Central memory CD8-positive, alpha-beta T cell (primary cell): ENCODE results near the gene EEF1AKMT1.
"Not testable (repeated sequence)": the region's sequence is repeated elsewhere in the genome, so short reads cannot be mapped to it uniquely, and the experiment has no call there.

Experiments
- ATAC-seq: fragments of 150-1000 bp; cut with Tn5 transposase; replicated peaks from 2 replicates; pipeline ENCODE4 v1.10.0; 2022; ENCODE audit warnings: mild to moderate bottlenecking, moderate FRiP score, moderate number of reproducible peaks; ENCODE audit not compliant: poor library complexity, severe bottlenecking; ENCODE audit errors: extremely low read depth
- DNase-seq, 2 donors: peaks; one replicate each; pipeline ENCODE4 v3.0.0; 2021; ENCODE audit warnings: low spot score in 2 of 2
- H3K27ac Mint-ChIP-seq: one replicate; pipeline ENCODE4 v1.8.0; 2022; ENCODE audit warnings: low read depth, mild to moderate bottlenecking, moderate library complexity, mixed read lengths
- H3K27me3 Mint-ChIP-seq: one replicate; pipeline ENCODE4 v1.8.0; 2022; ENCODE audit warnings: mixed read lengths
- H3K36me3 Mint-ChIP-seq: one replicate; pipeline ENCODE4 v1.8.0; 2022; ENCODE audit warnings: mild to moderate bottlenecking, moderate library complexity, mixed read lengths; ENCODE audit not compliant: insufficient read depth
- H3K4me1 Mint-ChIP-seq: one replicate; pipeline ENCODE4 v1.8.0; 2022; ENCODE audit warnings: mixed read lengths
- H3K4me3 Mint-ChIP-seq: one replicate; pipeline ENCODE4 v1.8.0; 2022; ENCODE audit warnings: mild to moderate bottlenecking, moderate library complexity, mixed read lengths
- H3K9me3 Mint-ChIP-seq: one replicate; pipeline ENCODE4 v1.8.0; 2022; ENCODE audit warnings: mixed read lengths

The EEF1AKMT1 gene

GRCh38 chr13:20769834-20770233 is 3.9 kb downstream of the EEF1AKMT1 start:
- Mint-ChIP-seq H3K4me1 (peaks cover 31% of the 10 kb centered on the region), H3K4me3 (no peak overlapping the region), H3K27me3 (no peaks in the 10 kb centered on the region), H3K9me3 (peaks cover 15% of the 10 kb centered on the region), H3K36me3 (peaks cover 20% of the 10 kb centered on the region), H3K27ac (peak overlapping the region; percentile 45)
- DNase-seq (no peak), ATAC-seq (no peak)

- Mint-ChIP-seq H3K4me1 (peaks cover 31% of the 10 kb centered on the region), H3K36me3 (peaks cover 18% of the 10 kb centered on the region), H3K9me3 (peaks cover 15% of the 10 kb centered on the region), H3K27ac (no peak overlapping the region), H3K27me3 (no peaks in the 10 kb centered on the region), H3K4me3 (no peak overlapping the region)
- ATAC-seq = no peak
- DNase-seq = no peak
Observed at GRCh38 chr13:20769091-20769490, 4.7 kb downstream of the EEF1AKMT1 start.

- Mint-ChIP-seq H3K36me3 (peaks cover 7% of the 10 kb centered on the region), H3K9me3 (peaks cover 15% of the 10 kb centered on the region), H3K27ac (no peak overlapping the region), H3K4me1 (peaks cover 14% of the 10 kb centered on the region), H3K4me3 (no peak overlapping the region), H3K27me3 (no peaks in the 10 kb centered on the region)
- DNase-seq (no peak), ATAC-seq (no peak)
Observed at GRCh38 chr13:20767309-20767943, 6.3 kb downstream of the EEF1AKMT1 start.

- Mint-ChIP-seq H3K36me3 (peaks cover 4% of the 10 kb centered on the region), H3K27ac (no peak overlapping the region), H3K27me3 (no peaks in the 10 kb centered on the region), H3K4me1 (no peaks in the 10 kb centered on the region), H3K4me3 (no peak overlapping the region), H3K9me3 (no peaks in the 10 kb centered on the region)
- DNase-seq (no peak), ATAC-seq (no peak)
Observed at GRCh38 chr13:20760872-20761271, 12.9 kb downstream of the EEF1AKMT1 start.

GRCh38 chr13:20754009-20754408 is 19.8 kb downstream of the EEF1AKMT1 start:
- ATAC-seq = no peak
- DNase-seq = no peak
- Mint-ChIP-seq H3K27me3 (no peaks in the 10 kb centered on the region), H3K27ac (no peak overlapping the region), H3K4me3 (no peak overlapping the region), H3K4me1 (no peaks in the 10 kb centered on the region), H3K9me3 (peaks cover 21% of the 10 kb centered on the region), H3K36me3 (peaks cover 4% of the 10 kb centered on the region)

- no peaks in the 10 kb centered on the region for H3K36me3 Mint-ChIP-seq
- H3K4me3 Mint-ChIP-seq = no peak overlapping the region
- peaks cover 33% of the 10 kb centered on the region for H3K9me3 Mint-ChIP-seq
- H3K27ac Mint-ChIP-seq = no peak overlapping the region
- H3K4me1 Mint-ChIP-seq = no peaks in the 10 kb centered on the region
- DNase-seq = no peak
- no peaks in the 10 kb centered on the region for H3K27me3 Mint-ChIP-seq
- no peak for ATAC-seq
Observed at GRCh38 chr13:20749377-20749776, 24.4 kb downstream of the EEF1AKMT1 start.

GRCh38 chr13:20743830-20744404 is 29.8 kb downstream of the EEF1AKMT1 start:
- not testable (repeated sequence) for H3K36me3 Mint-ChIP-seq

GRCh38 chr13:20740021-20740420 is 33.7 kb downstream of the EEF1AKMT1 start:
- ATAC-seq = no peak
- no peaks in the 10 kb centered on the region for H3K27me3 Mint-ChIP-seq
- H3K9me3 Mint-ChIP-seq = no peaks in the 10 kb centered on the region
- H3K4me3 Mint-ChIP-seq = no peak overlapping the region
- no peak overlapping the region for H3K27ac Mint-ChIP-seq
- H3K4me1 Mint-ChIP-seq = no peaks in the 10 kb centered on the region
- no peaks in the 10 kb centered on the region for H3K36me3 Mint-ChIP-seq
- DNase-seq = no peak

More at GRCh38 chr13:20743830-20744404, 29.8 kb downstream of the EEF1AKMT1 start:
- peaks cover 11% of the 10 kb centered on the region for H3K9me3 Mint-ChIP-seq
- ATAC-seq, H3K4me1 Mint-ChIP-seq, H3K4me3 Mint-ChIP-seq, H3K27me3 Mint-ChIP-seq, DNase-seq, H3K27ac Mint-ChIP-seq: not testable (repeated sequence)

GRCh38 chr13:20738616-20739015 is 35.1 kb downstream of the EEF1AKMT1 start:
- Mint-ChIP-seq H3K27me3 (no peaks in the 10 kb centered on the region), H3K9me3 (no peaks in the 10 kb centered on the region), H3K4me3 (no peak overlapping the region), H3K36me3 (no peaks in the 10 kb centered on the region), H3K27ac (no peak overlapping the region), H3K4me1 (no peaks in the 10 kb centered on the region)
- ATAC-seq (no peak), DNase-seq (no peak)

- Mint-ChIP-seq H3K4me1 (no peaks in the 10 kb centered on the region), H3K27me3 (no peaks in the 10 kb centered on the region), H3K36me3 (no peaks in the 10 kb centered on the region), H3K27ac (no peak overlapping the region), H3K9me3 (no peaks in the 10 kb centered on the region), H3K4me3 (no peak overlapping the region)
- DNase-seq (no peak), ATAC-seq (no peak)
Observed at GRCh38 chr13:20729633-20730585, 43.9 kb downstream of the EEF1AKMT1 start.

GRCh38 chr13:20728579-20729311 is 45.0 kb downstream of the EEF1AKMT1 start:
- Mint-ChIP-seq H3K4me1 (no peaks in the 10 kb centered on the region), H3K9me3 (no peaks in the 10 kb centered on the region), H3K36me3 (no peaks in the 10 kb centered on the region), H3K4me3 (no peak overlapping the region), H3K27ac (no peak overlapping the region), H3K27me3 (no peaks in the 10 kb centered on the region)
- ATAC-seq (no peak), DNase-seq (no peak)

- H3K4me3 Mint-ChIP-seq = no peak overlapping the region
- H3K36me3 Mint-ChIP-seq = no peaks in the 10 kb centered on the region
- no peaks in the 10 kb centered on the region for H3K9me3 Mint-ChIP-seq
- no peak overlapping the region for H3K27ac Mint-ChIP-seq
- ATAC-seq (no peak), DNase-seq (no peak)
- no peaks in the 10 kb centered on the region for H3K4me1 Mint-ChIP-seq
- H3K27me3 Mint-ChIP-seq = no peaks in the 10 kb centered on the region
Observed at GRCh38 chr13:20727856-20728255, 45.9 kb downstream of the EEF1AKMT1 start.
